Stimulated activated CD8-positive, alpha-beta memory T cell treated with anti-CD3 and anti-CD28 coated beads, Interleukin-7, amount 100 ng/mL, for 24 hours (primary cell): ENCODE measurements around the gene FGF16.
"Not testable (repeated sequence)": the region's sequence is repeated elsewhere in the genome, so short reads cannot be mapped to it uniquely, and the experiment has no call there.

Source experiments
- DNase-seq: peaks from one replicate; pipeline ENCODE4 v3.0.0-alpha.2; 2020; ENCODE audit warnings: low read depth

Gene FGF16

DNA sequence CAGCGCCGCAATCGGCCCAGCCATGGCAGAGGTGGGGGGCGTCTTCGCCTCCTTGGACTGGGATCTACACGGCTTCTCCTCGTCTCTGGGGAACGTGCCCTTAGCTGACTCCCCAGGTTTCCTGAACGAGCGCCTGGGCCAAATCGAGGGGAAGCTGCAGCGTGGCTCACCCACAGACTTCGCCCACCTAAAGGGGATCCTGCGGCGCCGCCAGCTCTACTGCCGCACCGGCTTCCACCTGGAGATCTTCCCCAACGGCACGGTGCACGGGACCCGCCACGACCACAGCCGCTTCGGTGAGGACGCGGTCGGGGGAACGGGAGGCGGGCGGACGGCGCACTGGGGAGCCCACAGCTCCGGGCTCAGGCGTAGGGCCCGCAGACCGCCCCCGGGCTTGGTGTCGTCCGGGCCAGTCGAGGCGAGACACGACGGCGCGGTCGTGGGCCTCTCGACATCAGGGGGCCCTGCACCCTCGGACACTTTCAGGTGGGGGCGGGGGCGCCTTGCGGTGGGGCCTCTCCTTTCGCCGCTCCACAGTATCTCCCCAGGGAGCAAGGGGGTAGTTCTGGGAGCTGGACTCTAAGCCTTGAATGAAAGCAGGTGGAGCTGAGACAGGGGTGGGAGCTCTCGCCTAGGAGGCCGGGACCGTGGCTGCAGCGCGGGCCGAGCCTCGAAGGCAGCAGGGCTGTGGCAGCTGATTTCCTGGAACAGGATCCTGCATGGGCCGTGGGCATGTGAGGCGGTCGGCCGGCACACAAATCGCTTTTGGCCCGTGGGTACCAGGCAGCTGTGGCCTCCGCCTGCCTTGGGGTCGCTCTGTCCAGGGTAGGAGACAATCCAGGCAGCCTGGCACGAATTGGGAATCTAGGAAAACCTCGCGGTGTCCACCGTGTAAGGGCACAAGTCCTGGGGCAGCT lies 722 bp downstream of the FGF16 start:
- DNase-seq, result no peak

GRCh38 chrX:77450415-77450814 lies 3.2 kb downstream of the FGF16 start:
- DNase-seq, result no peak

GRCh38 chrX:77450996-77451395 lies 3.8 kb downstream of the FGF16 start:
- no peak for DNase-seq

DNA sequence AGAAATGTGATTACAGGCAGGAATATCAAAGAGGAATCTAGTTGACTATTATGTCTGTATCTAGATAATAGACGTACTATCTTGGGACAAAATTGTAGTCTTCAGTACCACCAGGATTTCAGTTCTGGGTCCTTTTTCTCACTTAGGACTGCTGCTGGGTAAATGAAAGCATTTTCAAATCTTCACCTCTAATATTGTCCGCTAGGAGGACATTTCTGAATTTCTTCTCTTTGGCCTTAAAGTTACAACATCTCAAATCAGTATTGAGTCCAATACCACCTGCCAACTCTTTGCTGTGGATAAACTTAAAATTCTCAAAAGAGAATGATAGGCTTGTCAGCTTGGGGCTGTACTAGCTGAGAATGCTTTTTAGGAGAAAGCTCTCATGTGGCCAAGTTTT lies 6.0 kb downstream of the FGF16 start:
- no peak for DNase-seq

DNA sequence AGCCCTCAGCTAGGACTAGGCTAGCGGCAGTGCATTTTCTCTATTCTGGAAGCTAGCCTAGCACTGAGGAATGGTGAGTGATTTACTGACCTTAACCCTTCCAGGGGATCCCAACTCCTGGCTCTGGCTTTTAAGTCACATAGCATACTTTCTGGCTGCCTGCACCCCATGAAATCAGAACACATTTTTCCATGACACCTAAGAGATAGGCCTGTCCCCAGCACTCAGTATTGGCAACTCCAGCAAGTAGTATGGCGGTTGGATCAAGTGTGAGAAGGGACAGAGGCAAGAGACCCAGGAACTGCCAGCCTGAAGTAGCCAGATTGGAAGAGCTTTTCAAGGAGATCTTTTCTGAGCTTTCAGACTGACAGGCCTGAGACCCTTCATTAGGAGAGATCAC lies 8.2 kb downstream of the FGF16 start:
- DNase-seq, result no peak

GRCh38 chrX:77484045-77484444 lies 36.9 kb downstream of the FGF16 start:
- DNase-seq, result no peak

DNA sequence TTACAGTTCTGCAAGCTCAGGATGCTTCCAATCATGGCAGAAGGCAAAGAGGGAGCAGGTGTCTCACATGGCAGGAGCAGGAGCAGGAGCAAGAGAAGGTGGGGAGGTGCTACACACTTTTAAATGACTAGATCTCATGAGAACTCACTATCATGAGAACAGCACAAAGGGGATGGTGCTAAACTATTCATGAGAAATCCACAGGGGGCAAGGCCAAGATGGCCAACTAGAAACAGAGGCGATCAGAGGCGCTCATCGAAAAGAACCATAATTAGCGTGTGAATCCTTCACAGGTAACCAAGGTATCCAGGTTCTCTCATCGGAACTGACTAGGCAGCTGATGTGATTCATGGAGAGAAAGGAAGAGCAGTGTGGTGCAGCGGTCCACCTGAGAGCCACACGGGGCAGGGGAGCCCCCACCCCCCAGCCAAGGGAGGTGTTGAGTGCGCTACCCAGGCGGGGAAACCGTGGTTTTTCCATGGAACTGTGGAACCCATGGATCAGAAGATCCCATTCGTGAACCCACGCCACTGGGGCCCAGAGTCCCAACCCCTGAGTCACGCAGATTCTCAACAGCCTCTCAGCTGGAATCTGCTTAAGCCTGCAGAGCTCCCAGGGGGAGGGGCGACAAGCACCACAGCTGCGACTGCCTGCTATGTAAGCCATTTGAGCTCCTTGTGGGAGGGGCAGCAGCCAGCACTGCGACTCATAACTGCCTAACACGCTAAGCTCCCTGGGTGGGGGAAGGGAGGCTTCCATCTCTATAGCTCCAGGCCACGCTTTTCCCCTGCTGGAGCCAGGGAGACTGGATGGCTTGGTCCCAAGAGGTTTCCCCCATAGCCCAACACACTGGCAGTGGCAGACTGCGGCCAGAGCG lies 46.7 kb downstream of the FGF16 start:
- DNase-seq, result no peak

- DNase-seq, result not testable (repeated sequence)
These were observed 53.0 kb downstream of the FGF16 start for GRCh38 chrX:77500164-77500563.

DNA sequence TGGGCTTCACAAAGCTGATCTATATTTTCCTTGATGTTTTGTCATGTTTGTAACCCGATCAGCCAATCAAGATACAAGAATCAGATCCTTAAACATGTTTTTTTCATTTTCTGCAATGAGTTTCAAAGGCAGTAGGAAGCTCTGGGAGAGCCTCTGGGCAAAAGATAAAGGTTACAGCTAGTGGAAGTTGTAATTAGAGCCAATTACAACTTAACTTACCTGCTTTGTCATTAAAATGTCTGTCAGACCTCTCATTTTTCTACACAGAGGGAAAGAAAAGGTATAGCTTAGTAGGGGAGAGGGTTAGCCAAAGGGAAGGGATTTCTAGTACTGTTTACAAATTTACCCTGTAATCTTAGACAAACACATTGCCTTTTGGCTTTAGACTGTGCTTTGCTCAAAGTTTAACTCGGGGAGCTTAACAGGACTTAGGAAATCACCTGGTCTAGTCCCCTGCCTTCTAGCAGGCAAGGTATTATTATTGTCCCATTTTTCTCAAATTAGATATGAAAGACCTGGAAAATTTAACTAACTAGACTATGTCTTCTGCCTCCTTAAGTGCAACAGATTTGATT lies 55.8 kb downstream of the FGF16 start:
- no peak for DNase-seq

GRCh38 chrX:77505227-77505626 lies 58.0 kb downstream of the FGF16 start:
- DNase-seq, result no peak
